Measurements from ENCODE around the gene PDLIM5.

The PDLIM5 gene

GRCh38 chr4:94571715-94572114 lies 120.0 kb downstream of the PDLIM5 start:
- no peak for DNase-seq
- no peak overlapping the region for H2AFZ ChIP-seq (ENCODE audit: low read depth, low read length)
- no peak overlapping the region for H3K9ac ChIP-seq (ENCODE audit: low read length)
- no peak overlapping the region for H2BK5ac ChIP-seq (ENCODE audit: low read depth, low read length, poor library complexity, severe bottlenecking)
- no peak overlapping the region for H3K4me2 ChIP-seq (ENCODE audit: low read length, poor library complexity, severe bottlenecking)
- no peak overlapping the region for H2BK120ac ChIP-seq (ENCODE audit: low read depth, low read length)
- H3K14ac ChIP-seq (ENCODE audit: low read length in 2 of 2): no peak overlapping the region
- H3K27me3 ChIP-seq (ENCODE audit: control insufficient read depth in 1 of 2, insufficient read depth in 1 of 2, low read length in 2 of 2): no peaks in the 10 kb centered on the region
- H2BK15ac ChIP-seq (ENCODE audit: low read depth, poor library complexity, severe bottlenecking): no peak overlapping the region
- H3K23ac ChIP-seq (ENCODE audit: low read length in 2 of 2): no peak overlapping the region
- no peaks in the 10 kb centered on the region for H3K4me1 ChIP-seq (ENCODE audit: control insufficient read depth, insufficient read depth, low read depth, low read length)
- WGBS: no CpG with 5 or more reads among the region's 2 CpGs
- no peak overlapping the region for H2AK5ac ChIP-seq (ENCODE audit: low read length, severe bottlenecking)
- no peak overlapping the region for H3K18ac ChIP-seq (ENCODE audit: low read depth in 1 of 2, low read length in 2 of 2)
- H4K91ac ChIP-seq (ENCODE audit: low read length): no peak overlapping the region
- H3K27ac ChIP-seq (ENCODE audit: low read length, poor library complexity, severe bottlenecking): no peak overlapping the region
- H3K36me3 ChIP-seq (ENCODE audit: control insufficient read depth in 1 of 2, insufficient read depth in 2 of 2, low read depth in 1 of 2, low read length in 2 of 2): peaks cover 4 to 12% of the 10 kb centered on the region in 2 experiments
- H3K9me3 ChIP-seq (ENCODE audit: control insufficient read depth, low read length): no peaks in the 10 kb centered on the region
- no peak overlapping the region for H2BK12ac ChIP-seq (ENCODE audit: low read length in 2 of 2)
- H3K79me1 ChIP-seq (replicated peaks; ENCODE audit: low read length, poor library complexity, severe bottlenecking): peaks cover 13% of the 10 kb centered on the region
- no peak overlapping the region for H4K8ac ChIP-seq (ENCODE audit: low read length)
- H3K4ac ChIP-seq (ENCODE audit: low read depth in 1 of 2, low read length in 2 of 2): no peak overlapping the region
- no peak overlapping the region for H3K4me3 ChIP-seq (ENCODE audit: insufficient read depth in 1 of 2, low read depth in 1 of 2, low read length in 2 of 2)

- H3K14ac ChIP-seq (ENCODE audit: low read length in 2 of 2): no peak overlapping the region
- H3K4ac ChIP-seq (ENCODE audit: low read depth in 1 of 2, low read length in 2 of 2): no peak overlapping the region
- no peak overlapping the region for H2AK5ac ChIP-seq (ENCODE audit: low read length, severe bottlenecking)
- no peak overlapping the region for H3K9ac ChIP-seq (ENCODE audit: low read length)
- no peaks in the 10 kb centered on the region for H3K9me3 ChIP-seq (ENCODE audit: control insufficient read depth, low read length)
- H3K4me1 ChIP-seq (ENCODE audit: control insufficient read depth, insufficient read depth, low read depth, low read length): no peaks in the 10 kb centered on the region
- peaks cover 13% of the 10 kb centered on the region for H3K79me1 ChIP-seq (replicated peaks; ENCODE audit: low read length, poor library complexity, severe bottlenecking)
- no peak overlapping the region for H4K8ac ChIP-seq (ENCODE audit: low read length)
- no peak overlapping the region for H2BK15ac ChIP-seq (ENCODE audit: low read depth, poor library complexity, severe bottlenecking)
- H2BK120ac ChIP-seq (ENCODE audit: low read depth, low read length): no peak overlapping the region
- no peak overlapping the region for H2AFZ ChIP-seq (ENCODE audit: low read depth, low read length)
- WGBS: 97% methylated on average over 8 of the region's 9 CpGs
- H3K36me3 ChIP-seq (ENCODE audit: control insufficient read depth in 1 of 2, insufficient read depth in 2 of 2, low read depth in 1 of 2, low read length in 2 of 2): peaks cover 4 to 12% of the 10 kb centered on the region in 2 experiments
- no peak overlapping the region for H4K91ac ChIP-seq (ENCODE audit: low read length)
- H3K4me3 ChIP-seq (ENCODE audit: insufficient read depth in 1 of 2, low read depth in 1 of 2, low read length in 2 of 2): no peak overlapping the region
- no peaks in the 10 kb centered on the region for H3K27me3 ChIP-seq (ENCODE audit: control insufficient read depth in 1 of 2, insufficient read depth in 1 of 2, low read length in 2 of 2)
- no peak for DNase-seq
- no peak overlapping the region for H3K4me2 ChIP-seq (ENCODE audit: low read length, poor library complexity, severe bottlenecking)
- H3K18ac ChIP-seq (ENCODE audit: low read depth in 1 of 2, low read length in 2 of 2): no peak overlapping the region
- H2BK5ac ChIP-seq (ENCODE audit: low read depth, low read length, poor library complexity, severe bottlenecking): no peak overlapping the region
- H3K23ac ChIP-seq (ENCODE audit: low read length in 2 of 2): no peak overlapping the region
- no peak overlapping the region for H2BK12ac ChIP-seq (ENCODE audit: low read length in 2 of 2)
- no peak overlapping the region for H3K27ac ChIP-seq (ENCODE audit: low read length, poor library complexity, severe bottlenecking)
Observed at GRCh38 chr4:94574050-94574449, 122.3 kb downstream of the PDLIM5 start.

GRCh38 chr4:94574616-94575015 lies 122.9 kb downstream of the PDLIM5 start:
- H3K18ac ChIP-seq (ENCODE audit: low read depth in 1 of 2, low read length in 2 of 2): no peak overlapping the region
- no peak overlapping the region for H3K9ac ChIP-seq (ENCODE audit: low read length)
- no peak overlapping the region for H4K8ac ChIP-seq (ENCODE audit: low read length)
- H2AFZ ChIP-seq (ENCODE audit: low read depth, low read length): no peak overlapping the region
- no peak overlapping the region for H3K14ac ChIP-seq (ENCODE audit: low read length in 2 of 2)
- DNase-seq: no peak
- no peak overlapping the region for H3K4ac ChIP-seq (ENCODE audit: low read depth in 1 of 2, low read length in 2 of 2)
- WGBS: 99% methylated on average over 2 of the region's 3 CpGs
- no peak overlapping the region for H4K91ac ChIP-seq (ENCODE audit: low read length)
- H2AK5ac ChIP-seq (ENCODE audit: low read length, severe bottlenecking): no peak overlapping the region
- H3K36me3 ChIP-seq (ENCODE audit: control insufficient read depth in 1 of 2, insufficient read depth in 2 of 2, low read depth in 1 of 2, low read length in 2 of 2): peaks cover 4 to 12% of the 10 kb centered on the region in 2 experiments
- no peaks in the 10 kb centered on the region for H3K4me1 ChIP-seq (ENCODE audit: control insufficient read depth, insufficient read depth, low read depth, low read length)
- no peaks in the 10 kb centered on the region for H3K27me3 ChIP-seq (ENCODE audit: control insufficient read depth in 1 of 2, insufficient read depth in 1 of 2, low read length in 2 of 2)
- H2BK15ac ChIP-seq (ENCODE audit: low read depth, poor library complexity, severe bottlenecking): no peak overlapping the region
- H2BK120ac ChIP-seq (ENCODE audit: low read depth, low read length): no peak overlapping the region
- H3K4me2 ChIP-seq (ENCODE audit: low read length, poor library complexity, severe bottlenecking): no peak overlapping the region
- no peaks in the 10 kb centered on the region for H3K9me3 ChIP-seq (ENCODE audit: control insufficient read depth, low read length)
- no peak overlapping the region for H2BK12ac ChIP-seq (ENCODE audit: low read length in 2 of 2)
- no peak overlapping the region for H3K4me3 ChIP-seq (ENCODE audit: insufficient read depth in 1 of 2, low read depth in 1 of 2, low read length in 2 of 2)
- H2BK5ac ChIP-seq (ENCODE audit: low read depth, low read length, poor library complexity, severe bottlenecking): no peak overlapping the region
- no peak overlapping the region for H3K23ac ChIP-seq (ENCODE audit: low read length in 2 of 2)
- peaks cover 13% of the 10 kb centered on the region for H3K79me1 ChIP-seq (replicated peaks; ENCODE audit: low read length, poor library complexity, severe bottlenecking)
- no peak overlapping the region for H3K27ac ChIP-seq (ENCODE audit: low read length, poor library complexity, severe bottlenecking)

GRCh38 chr4:94575652-94576051 lies 123.9 kb downstream of the PDLIM5 start:
- Histone ChIP-seq H3K18ac (ENCODE audit: low read depth in 1 of 2, low read length in 2 of 2) (no peak overlapping the region), H3K36me3 (ENCODE audit: control insufficient read depth in 1 of 2, insufficient read depth in 2 of 2, low read depth in 1 of 2, low read length in 2 of 2) (peaks cover 4 to 12% of the 10 kb centered on the region in 2 experiments), H3K4me2 (ENCODE audit: low read length, poor library complexity, severe bottlenecking) (no peak overlapping the region), H3K79me1 (replicated peaks; ENCODE audit: low read length, poor library complexity, severe bottlenecking) (peaks cover 13% of the 10 kb centered on the region), H4K91ac (ENCODE audit: low read length) (peak overlapping the region; percentile 8), H2BK120ac (ENCODE audit: low read depth, low read length) (no peak overlapping the region), H3K27ac (ENCODE audit: low read length, poor library complexity, severe bottlenecking) (no peak overlapping the region), H2BK12ac (ENCODE audit: low read length in 2 of 2) (peak overlapping the region; percentile 51 to 70), H2AFZ (ENCODE audit: low read depth, low read length) (no peak overlapping the region), H4K8ac (ENCODE audit: low read length) (peak overlapping the region; percentile 4), H2BK15ac (ENCODE audit: low read depth, poor library complexity, severe bottlenecking) (no peak overlapping the region), H3K4me1 (ENCODE audit: control insufficient read depth, insufficient read depth, low read depth, low read length) (no peaks in the 10 kb centered on the region), H3K27me3 (ENCODE audit: control insufficient read depth in 1 of 2, insufficient read depth in 1 of 2, low read length in 2 of 2) (no peaks in the 10 kb centered on the region), H2AK5ac (ENCODE audit: low read length, severe bottlenecking) (no peak overlapping the region), H3K23ac (ENCODE audit: low read length in 2 of 2) (peak overlapping the region in 1 of 2 experiments; percentile 89), H3K9me3 (ENCODE audit: control insufficient read depth, low read length) (no peaks in the 10 kb centered on the region), H3K4me3 (ENCODE audit: insufficient read depth in 1 of 2, low read depth in 1 of 2, low read length in 2 of 2) (no peak overlapping the region), H3K9ac (ENCODE audit: low read length) (no peak overlapping the region), H3K4ac (ENCODE audit: low read depth in 1 of 2, low read length in 2 of 2) (no peak overlapping the region), H3K14ac (ENCODE audit: low read length in 2 of 2) (no peak overlapping the region), H2BK5ac (ENCODE audit: low read depth, low read length, poor library complexity, severe bottlenecking) (no peak overlapping the region)
- 95% methylated on average over 10 of the region's 10 CpGs for WGBS
- no peak for DNase-seq

All from mesenchymal stem cell (in vitro differentiated cells and primary cell).